K562 (cell line): ENCODE results near the gene ACP4. TPM values are rescaled to one million over a fixed set of nuclear protein-coding genes. Genes with fewer than 3 reads are reported as not detected.
A peak's percentile ranks its signal among the peaks of the same experiment; 100 is the strongest.

ENCODE experiments used
- ATAC-seq: fragments of 200-7000 bp; cut with Tn5 transposase; 3 replicates; pipeline ENCODE4 v1.9.1; 2020; ENCODE audit warnings: moderate library complexity
- BruUV-seq: library from RNA; stranded (reverse); fragments of 400-500 nt; replicated peaks from 2 replicates; lab custom pipeline; 2021; lab: Mats Ljungman, UMichigan
- CTCF ChIA-PET: fragments of 300-600 bp; formaldehyde crosslinking; extraction: SDS; loops from one replicate; lab custom pipeline; 2021; ENCODE audit warnings: low intra/inter-chr PET ratio; lab: Yijun Ruan, JAX
- POLR2A ChIA-PET: fragments of 300-600, 350-650 bp; sonication (Branson Sonifier 250); formaldehyde crosslinking; extraction: SDS; loops from one replicate; lab custom pipeline; 2021; ENCODE audit warnings: antibody characterized with exemption, inconsistent platforms; lab: Yijun Ruan, JAX
- DNase-seq, 4 experiments: peaks; one replicate each; pipeline versions ENCODE4 v3.0.0 to v3.0.0-alpha.2; 2011 to 2018; ENCODE audit warnings: low spot score in 3 of 4, mixed read lengths in 3 of 4; ENCODE audit errors: extremely low read depth in 1 of 4
- FAIRE-seq: peaks from 2 replicates; lab custom pipeline; 2011; peaks lifted over from hg19 to GRCh38; lab: Jason Lieb, UNC
- H2AFZ ChIP-seq: 2 replicates; pipeline ENCODE4 v1.6.0; 2011; ENCODE audit warnings: low read depth, low read length, control low read depth, inconsistent platforms
- H3K27ac ChIP-seq: fragments of 200-600 bp; 3 replicates; pipeline ENCODE4 v1.8.0; 2011; ENCODE audit warnings: low read depth, mild to moderate bottlenecking, control low read depth, inconsistent platforms, low read length, moderate library complexity, mixed read lengths; ENCODE audit errors: extremely low read depth
- H3K27me3 ChIP-seq, 2 experiments: fragments of 300-600 bp in 1 of 2; 2 replicates in 1 of 2; 3 replicates in 1 of 2; pipeline versions ENCODE4 v1.6.0 to v1.8.0; 2011; ENCODE audit warnings: inconsistent platforms in 2 of 2, low read length in 2 of 2, mild to moderate bottlenecking in 1 of 2, mixed read lengths in 1 of 2, moderate library complexity in 1 of 2; ENCODE audit not compliant: control insufficient read depth in 2 of 2, insufficient read depth in 2 of 2
- H3K36me3 ChIP-seq: fragments of 300-600 bp; 3 replicates; pipeline ENCODE4 v1.8.0; 2011; ENCODE audit warnings: mild to moderate bottlenecking, low read length, inconsistent platforms; ENCODE audit not compliant: control insufficient read depth, insufficient read depth
- H3K4me1 ChIP-seq, 2 experiments: fragments of 200-600 bp in 1 of 2; replicated peaks in 1 of 2; 2 replicates in 1 of 2; 3 replicates in 1 of 2; pipeline versions ENCODE4 v1.5.1 to v1.8.0; 2011; ENCODE audit warnings: inconsistent platforms in 2 of 2, low read length in 2 of 2, mild to moderate bottlenecking in 1 of 2, mixed read lengths in 1 of 2, moderate library complexity in 1 of 2; ENCODE audit not compliant: control insufficient read depth in 2 of 2, insufficient read depth in 2 of 2
- H3K4me2 ChIP-seq: 2 replicates; pipeline ENCODE4 v1.6.1; 2011; ENCODE audit warnings: low read length, control low read depth, inconsistent platforms, mixed read lengths; ENCODE audit not compliant: insufficient read depth
- H3K4me3 ChIP-seq: fragments of 200-600 bp; sonication (generic), shearing (Covaris generic); 2 replicates; pipeline ENCODE4 v1.5.1; 2016; ENCODE audit warnings: control low read depth, inconsistent platforms
- H3K79me2 ChIP-seq: fragments of 200-600 bp; 3 replicates; pipeline ENCODE4 v1.8.0; 2011; ENCODE audit warnings: low read length, inconsistent platforms; ENCODE audit not compliant: control insufficient read depth, insufficient read depth
- H3K9ac ChIP-seq, 2 experiments: 2 replicates each; pipeline versions ENCODE4 v1.6.0 to v1.6.1; 2011; ENCODE audit warnings: low read depth in 2 of 2, low read length in 2 of 2, control low read depth in 1 of 2, inconsistent platforms in 1 of 2, mild to moderate bottlenecking in 1 of 2, mixed read lengths in 1 of 2; ENCODE audit not compliant: insufficient read depth in 1 of 2
- H3K9me1 ChIP-seq: one replicate; pipeline ENCODE4 v1.6.0; 2011; ENCODE audit warnings: inconsistent platforms, mild to moderate bottlenecking, low read length, moderate library complexity; ENCODE audit not compliant: control insufficient read depth, insufficient read depth
- H3K9me3 ChIP-seq: replicated peaks from 2 replicates; pipeline ENCODE4 v1.5.1; 2011; ENCODE audit warnings: low read depth, low read length, inconsistent platforms; ENCODE audit not compliant: control insufficient read depth, insufficient read depth
- H4K20me1 ChIP-seq: replicated peaks from 2 replicates; pipeline ENCODE4 v1.6.1; 2011; ENCODE audit warnings: low read length, inconsistent platforms, mixed read lengths; ENCODE audit not compliant: control insufficient read depth, insufficient read depth
- ETV5 ChIP-seq: sonication (generic); formaldehyde crosslinking; IDR thresholded peaks from 2 replicates; pipeline ENCODE4 v1.4.0; 2020; ENCODE audit warnings: low read depth, mild to moderate bottlenecking, missing genetic modification reagents
- FOSL1 ChIP-seq: fragments of 200-800 bp; sonication (Bioruptor generic); conservative IDR thresholded peaks from 2 replicates; pipeline ENCODE4 v1.6.1; 2016; ENCODE audit warnings: missing genetic modification characterization, missing compliant biosample characterization
- HEY1 ChIP-seq: fragments of 250-450 bp; sonication (Bioruptor Pico); IDR thresholded peaks from 2 replicates; pipeline ENCODE4 v1.5.0; 2020; ENCODE audit warnings: mild to moderate bottlenecking, moderate library complexity, borderline replicate concordance
- JUNB ChIP-seq: fragments of 450-650 bp; formaldehyde crosslinking; conservative IDR thresholded peaks from 2 replicates; pipeline ENCODE4 v1.4.0; 2020; ENCODE audit warnings: mild to moderate bottlenecking
- MBD2 ChIP-seq: sonication (generic); IDR thresholded peaks from 2 replicates; pipeline ENCODE4 v1.6.1; 2016; ENCODE audit warnings: low read depth, borderline replicate concordance
- MECOM ChIP-seq: fragments of 250-450 bp; sonication (Bioruptor Pico); IDR thresholded peaks from 2 replicates; pipeline ENCODE4 v1.8.0; 2022; ENCODE audit warnings: inconsistent platforms
- MYNN ChIP-seq, 2 experiments: sonication (generic); formaldehyde crosslinking in 1 of 2; IDR thresholded peaks; 2 replicates each; pipeline versions ENCODE4 v1.5.0 to v1.6.1; 2016 to 2020; ENCODE audit warnings: antibody characterized with exemption in 1 of 2, missing genetic modification reagents in 1 of 2
- POLR2AphosphoS5 ChIP-seq: IDR thresholded peaks from 2 replicates; pipeline ENCODE4 v1.6.1; 2011; ENCODE audit warnings: mild to moderate bottlenecking, low read depth, low read length, moderate library complexity; ENCODE audit not compliant: control insufficient read depth, insufficient read depth
- RBM15 ChIP-seq: fragments of 200-400 bp; formaldehyde crosslinking; IDR thresholded peaks from 2 replicates; pipeline ENCODE4 v1.6.1; 2018; ENCODE audit warnings: mild to moderate bottlenecking, low read length, moderate library complexity; ENCODE audit not compliant: insufficient read depth
- SMAD1 ChIP-seq: fragments of 150-350 bp; IDR thresholded peaks from 2 replicates; pipeline ENCODE4 v1.6.1; 2014; ENCODE audit warnings: low read length, low read depth; ENCODE audit not compliant: partially characterized antibody
- TAL1 ChIP-seq: fragments of 450-650 bp; IDR thresholded peaks from 2 replicates; pipeline ENCODE4 v1.6.1; 2016; ENCODE audit warnings: mild to moderate bottlenecking
- THRAP3 ChIP-seq: fragments of 450-650 bp; IDR thresholded peaks from 2 replicates; pipeline ENCODE4 v1.6.1; 2016; ENCODE audit warnings: mild to moderate bottlenecking, inconsistent platforms, borderline replicate concordance
- TRIM24 ChIP-seq, 2 experiments: fragments of 450-650 bp; IDR thresholded peaks; 2 replicates each; pipeline ENCODE4 v1.6.1; 2016
- ZNF589 ChIP-seq: fragments of 200-800 bp; sonication (Bioruptor generic); IDR thresholded peaks from 2 replicates; pipeline ENCODE4 v1.6.1; 2016; ENCODE audit warnings: low read depth, missing genetic modification characterization, missing compliant biosample characterization
- WGBS: fragments of 100-300 bp; shearing (Covaris generic); methylation state at CpG from one replicate; pipeline ENCODE4 v1.1.6; 2016; ENCODE audit warnings: low coverage, mixed read lengths; ENCODE audit not compliant: insufficient coverage; ENCODE audit errors: missing lambda C conversion rate; 5-methylcytosine and 5-hydroxymethylcytosine counted together
- in situ Hi-C: fragments of 300-500 bp; cut with MboI; formaldehyde crosslinking; loops from 4 replicates; pipeline ENCODE4 v1.15.0; 2018; ENCODE audit warnings: inconsistent platforms, mixed read lengths
- intact Hi-C: fragments of 100-400 bp; cut with micrococcal nuclease; formaldehyde crosslinking; loops from 2 replicates; pipeline ENCODE4 v1.14.2; 2022
- polyA plus RNA-seq, 8 experiments: library from polyadenylated mRNA; depleted of rRNA in 4 of 8; stranded (reverse) in 5 of 8; unstranded in 3 of 8; fragments of >200 nt; fragmentation: Nextera tagmentation in 2 of 8; fragmentation: Illumina TruSeq in 1 of 8; extraction: Ambion mirVana in 2 of 8; extraction: Trizol in 1 of 8; gene quantifications; 2 replicates each; pipeline versions ENCODE4 v1.2.1 to v1.2.3, GENCODE V29; 2011 to 2014; ENCODE audit warnings: inconsistent platforms in 1 of 8, missing spikeins in 1 of 8
- total RNA-seq, 7 experiments: library from RNA; depleted of rRNA in 6 of 7; stranded (reverse); fragments of >200 nt in 6 of 7; fragmentation: Illumina TruSeq in 2 of 7; extraction: Trizol in 2 of 7; gene quantifications; 2 replicates each; pipeline versions ENCODE4 v1.2.1 to v1.2.3, GENCODE V29; 2011 to 2021; ENCODE audit warnings: low replicate concordance in 1 of 7
- TF ChIP-seq, protein P1 (sequence below): fragments of 450-650 bp; IDR thresholded peaks from 2 replicates; pipeline ENCODE4 v1.6.1; 2017; ENCODE audit warnings: antibody characterized with exemption, mild to moderate bottlenecking
- TF ChIP-seq, protein P2 (sequence below): fragments of 250-450 bp; sonication (Bioruptor Pico); IDR thresholded peaks from 2 replicates; pipeline ENCODE4 v1.8.0; 2022; ENCODE audit warnings: inconsistent platforms, mild to moderate bottlenecking, moderate library complexity, borderline replicate concordance

The ACP4 gene
- total and polyA plus RNA-seq, 9 of the 15 experiments (the other 6 are each of a cell fraction or from before 2014, with no cell fraction given) = not detected

DNA sequence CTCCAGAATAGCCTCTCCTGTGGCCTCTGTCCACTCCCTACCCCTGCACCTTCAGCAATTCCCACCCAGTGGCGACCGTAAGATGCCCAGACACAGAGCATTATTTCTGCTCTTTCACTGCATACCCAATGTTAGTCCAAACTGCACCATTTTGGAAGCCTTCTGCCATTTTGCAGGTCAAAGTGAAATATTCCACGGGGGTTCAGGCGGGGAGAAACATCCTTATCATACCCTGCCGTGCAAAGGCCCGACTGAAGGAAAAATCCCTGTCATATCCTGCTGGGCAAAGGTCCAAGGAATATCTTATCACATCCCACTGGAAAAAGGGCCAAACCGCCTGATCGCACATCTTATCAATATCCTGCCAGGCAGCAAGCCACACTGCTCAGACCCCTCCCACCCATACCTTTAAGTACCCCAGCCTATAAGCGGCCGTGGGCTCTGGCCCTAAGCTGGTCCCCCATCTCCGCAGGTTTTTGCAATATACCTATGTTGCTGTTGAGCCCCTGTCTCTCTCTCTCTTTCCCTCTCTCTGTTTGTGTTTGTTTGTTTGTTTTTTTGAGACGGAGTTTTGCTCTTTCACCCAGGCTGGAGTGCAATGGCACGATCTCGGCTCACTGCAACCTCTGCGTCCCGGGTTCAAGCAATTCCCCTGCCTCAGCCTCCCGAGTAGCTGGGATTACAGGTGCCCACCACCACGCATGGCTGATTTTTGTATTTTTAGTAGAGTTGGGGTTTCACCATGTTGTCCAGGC is 48.9 kb upstream of the ACP4 start:
- in situ Hi-C loops = no loop called here
- H4K20me1 ChIP-seq = no peaks in the 10 kb centered on the region
- peak; percentile 37 for ATAC-seq
- no peaks in the 10 kb centered on the region for H3K36me3 ChIP-seq
- ChIA-PET CTCF (interaction anchor here (0.9 kb wide), 1 partner anchor 35 kb away, joined by 3 read pairs; no protein-coding TSS in a partner anchor), POLR2A (interaction anchor here (0.6 to 1.5 kb wide), 4 partner anchors 12 to 26 kb away, joined by 3 to 7 read pairs (median 3); no protein-coding TSS in a partner anchor)
- peak overlapping the region; percentile 84 for H2AFZ ChIP-seq
- peak overlapping the region; percentile 68 for H3K4me2 ChIP-seq
- peak; percentile 87 for FAIRE-seq
- no TSS peak for BruUV-seq
- peak in 1 of 4 experiments; percentile 85 for DNase-seq
- no peaks in the 10 kb centered on the region for H3K27me3 ChIP-seq
- no peak overlapping the region; the same call in 1 of the 2 replicates for H3K4me3 ChIP-seq
- no peaks in the 10 kb centered on the region for H3K79me2 ChIP-seq
- WGBS = 8% methylated on average over 13 of the region's 18 CpGs
- peak overlapping the region; percentile 78 for H3K27ac ChIP-seq
- no peaks in the 10 kb centered on the region for H3K9me1 ChIP-seq
- H3K9ac ChIP-seq = peak overlapping the region; percentile 57 to 88; a peak in 3 of 4 replicates
- H3K4me1 ChIP-seq = peaks cover 49 to 51% of the 10 kb centered on the region in 2 experiments
- intact Hi-C loops = no loop called here
- H3K9me3 ChIP-seq = no peaks in the 10 kb centered on the region
- TF ChIP-seq RBM15 = no peak
- peak; percentile 54; the same call in 1 of the 2 replicates for TF ChIP-seq ZNF589
- peak; percentile 57; the same call in 1 of the 2 replicates for TF ChIP-seq MYNN (IDR thresholded peaks at IDR 0.05)
- TF ChIP-seq MYNN (CRISPR knock-in tag; IDR thresholded peaks at IDR 0.05) = no peak
- peak; percentile 71 for TF ChIP-seq ETV5 (CRISPR knock-in tag)
- TF ChIP-seq POLR2AphosphoS5 = 0 out of 2 replicates have a peak, but pooled peaks have one; percentile 27
- peak in 1 of 2 experiments; percentile 37; a peak in 1 of 4 replicates for TF ChIP-seq TRIM24 (IDR thresholded peaks at IDR 0.05)
- TF ChIP-seq FOSL1 (tag) = peak; percentile 75
- TF ChIP-seq, protein P1, sequence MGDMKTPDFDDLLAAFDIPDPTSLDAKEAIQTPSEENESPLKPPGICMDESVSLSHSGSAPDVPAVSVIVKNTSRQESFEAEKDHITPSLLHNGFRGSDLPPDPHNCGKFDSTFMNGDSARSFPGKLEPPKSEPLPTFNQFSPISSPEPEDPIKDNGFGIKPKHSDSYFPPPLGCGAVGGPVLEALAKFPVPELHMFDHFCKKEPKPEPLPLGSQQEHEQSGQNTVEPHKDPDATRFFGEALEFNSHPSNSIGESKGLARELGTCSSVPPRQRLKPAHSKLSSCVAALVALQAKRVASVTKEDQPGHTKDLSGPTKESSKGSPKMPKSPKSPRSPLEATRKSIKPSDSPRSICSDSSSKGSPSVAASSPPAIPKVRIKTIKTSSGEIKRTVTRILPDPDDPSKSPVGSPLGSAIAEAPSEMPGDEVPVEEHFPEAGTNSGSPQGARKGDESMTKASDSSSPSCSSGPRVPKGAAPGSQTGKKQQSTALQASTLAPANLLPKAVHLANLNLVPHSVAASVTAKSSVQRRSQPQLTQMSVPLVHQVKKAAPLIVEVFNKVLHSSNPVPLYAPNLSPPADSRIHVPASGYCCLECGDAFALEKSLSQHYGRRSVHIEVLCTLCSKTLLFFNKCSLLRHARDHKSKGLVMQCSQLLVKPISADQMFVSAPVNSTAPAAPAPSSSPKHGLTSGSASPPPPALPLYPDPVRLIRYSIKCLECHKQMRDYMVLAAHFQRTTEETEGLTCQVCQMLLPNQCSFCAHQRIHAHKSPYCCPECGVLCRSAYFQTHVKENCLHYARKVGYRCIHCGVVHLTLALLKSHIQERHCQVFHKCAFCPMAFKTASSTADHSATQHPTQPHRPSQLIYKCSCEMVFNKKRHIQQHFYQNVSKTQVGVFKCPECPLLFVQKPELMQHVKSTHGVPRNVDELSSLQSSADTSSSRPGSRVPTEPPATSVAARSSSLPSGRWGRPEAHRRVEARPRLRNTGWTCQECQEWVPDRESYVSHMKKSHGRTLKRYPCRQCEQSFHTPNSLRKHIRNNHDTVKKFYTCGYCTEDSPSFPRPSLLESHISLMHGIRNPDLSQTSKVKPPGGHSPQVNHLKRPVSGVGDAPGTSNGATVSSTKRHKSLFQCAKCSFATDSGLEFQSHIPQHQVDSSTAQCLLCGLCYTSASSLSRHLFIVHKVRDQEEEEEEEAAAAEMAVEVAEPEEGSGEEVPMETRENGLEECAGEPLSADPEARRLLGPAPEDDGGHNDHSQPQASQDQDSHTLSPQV = peak; percentile 64
- 0 out of 2 replicates have a peak, but pooled peaks have one; percentile 28 for TF ChIP-seq MECOM
- TF ChIP-seq TAL1 = peak; percentile 72
- no peak for TF ChIP-seq THRAP3
- TF ChIP-seq MBD2 = 0 out of 2 replicates have a peak, but pooled peaks have one; percentile 12
- TF ChIP-seq, protein P2, sequence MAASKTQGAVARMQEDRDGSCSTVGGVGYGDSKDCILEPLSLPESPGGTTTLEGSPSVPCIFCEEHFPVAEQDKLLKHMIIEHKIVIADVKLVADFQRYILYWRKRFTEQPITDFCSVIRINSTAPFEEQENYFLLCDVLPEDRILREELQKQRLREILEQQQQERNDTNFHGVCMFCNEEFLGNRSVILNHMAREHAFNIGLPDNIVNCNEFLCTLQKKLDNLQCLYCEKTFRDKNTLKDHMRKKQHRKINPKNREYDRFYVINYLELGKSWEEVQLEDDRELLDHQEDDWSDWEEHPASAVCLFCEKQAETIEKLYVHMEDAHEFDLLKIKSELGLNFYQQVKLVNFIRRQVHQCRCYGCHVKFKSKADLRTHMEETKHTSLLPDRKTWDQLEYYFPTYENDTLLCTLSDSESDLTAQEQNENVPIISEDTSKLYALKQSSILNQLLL (CRISPR knock-in tag) = no peak
- no peak for TF ChIP-seq JUNB (CRISPR knock-in tag)
- peak; percentile 65 for TF ChIP-seq SMAD1
- TF ChIP-seq HEY1 (CRISPR knock-in tag) = no peak
